Activated CD4-positive, alpha-beta T cell treated with anti-CD3 and anti-CD28 coated beads, Interleukin-2, amount 10 ng/mL, durations not matched to agents 7 days and 5 days (primary cell): ENCODE measurements around the gene ZNF697. TPM values are rescaled to one million over a fixed set of nuclear protein-coding genes. Genes with fewer than 3 reads are reported as not detected.
"Not testable (repeated sequence)": the region's sequence is repeated elsewhere in the genome, so short reads cannot be mapped to it uniquely, and the experiment has no call there.

Experiments used
- CTCF ChIA-PET: fragments of 350-600 bp; sonication (Branson Sonifier 250); formaldehyde crosslinking; loops from one replicate; lab custom pipeline; 2021; ENCODE audit warnings: antibody characterized with exemption; lab: Charles Lee
- POLR2A ChIA-PET: fragments of 350-600 bp; sonication (Branson Sonifier 250); formaldehyde crosslinking; loops from one replicate; lab custom pipeline; 2021; ENCODE audit warnings: antibody characterized with exemption; lab: Charles Lee
- DNase-seq: peaks from one replicate; pipeline ENCODE4 v3.0.0-alpha.2; 2020
- H3K27ac Mint-ChIP-seq: one replicate; pipeline ENCODE4 v1.8.0; 2021; ENCODE audit warnings: mild to moderate bottlenecking, moderate library complexity, mixed read lengths
- H3K27me3 Mint-ChIP-seq: one replicate; pipeline ENCODE4 v1.8.0; 2021; ENCODE audit warnings: mixed read lengths
- H3K36me3 Mint-ChIP-seq: one replicate; pipeline ENCODE4 v1.8.0; 2021; ENCODE audit warnings: low read depth, mixed read lengths
- H3K4me1 Mint-ChIP-seq: one replicate; pipeline ENCODE4 v1.8.0; 2021; ENCODE audit warnings: mixed read lengths
- H3K4me3 Mint-ChIP-seq: one replicate; pipeline ENCODE4 v1.8.0; 2021; ENCODE audit warnings: mild to moderate bottlenecking, moderate library complexity, mixed read lengths
- H3K9me3 Mint-ChIP-seq: one replicate; pipeline ENCODE4 v1.8.0; 2021; ENCODE audit warnings: mixed read lengths
- total RNA-seq, 2 experiments: library from RNA; stranded (reverse); gene quantifications; one replicate each; pipeline ENCODE4 v1.2.3, GENCODE V29; 2021

The ZNF697 gene
- total RNA-seq, 2 experiments from 2014 or later, result 0.10 TPM; not detected in 1

- H3K27me3 Mint-ChIP-seq, result peaks cover 15% of the 10 kb centered on the region
- H3K4me3 Mint-ChIP-seq, H3K36me3 Mint-ChIP-seq, H3K27ac Mint-ChIP-seq, DNase-seq, POLR2A ChIA-PET, H3K4me1 Mint-ChIP-seq, H3K9me3 Mint-ChIP-seq: not testable (repeated sequence)
- CTCF ChIA-PET, result interaction anchor here (0.6 kb wide), 1 partner anchor 1677 kb away, joined by 3 read pairs; no protein-coding TSS in a partner anchor
Observed at GRCh38 chr1:119602789-119603188, 45.3 kb downstream of the ZNF697 start.

DNA sequence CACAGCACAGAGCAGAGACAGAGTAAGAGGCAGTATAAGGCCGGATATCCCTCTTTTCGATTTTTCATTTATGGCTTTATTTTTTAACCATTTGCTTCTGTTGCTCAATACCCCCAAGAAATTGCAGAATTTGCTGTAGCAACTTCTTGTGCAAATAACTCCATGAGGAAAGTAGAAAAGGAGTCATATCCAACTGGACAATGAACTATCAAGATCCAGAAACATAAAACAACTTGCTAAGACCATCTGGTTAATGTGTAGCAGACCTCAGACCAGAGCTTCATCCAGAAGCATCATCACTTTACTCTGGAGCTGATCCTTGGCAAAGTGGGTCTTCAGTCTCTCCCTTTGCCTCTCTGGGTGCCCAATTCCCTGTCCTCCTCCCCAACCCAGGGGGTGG, 45.9 kb downstream of the ZNF697 start:
- H3K4me1 Mint-ChIP-seq, result no peaks in the 10 kb centered on the region
- no peak overlapping the region for H3K27ac Mint-ChIP-seq
- peaks cover 15% of the 10 kb centered on the region for H3K27me3 Mint-ChIP-seq
- CTCF ChIA-PET, result no interaction called here
- POLR2A ChIA-PET, result no interaction called here
- H3K36me3 Mint-ChIP-seq, result no peaks in the 10 kb centered on the region
- no peak overlapping the region for H3K4me3 Mint-ChIP-seq
- H3K9me3 Mint-ChIP-seq, result no peaks in the 10 kb centered on the region
- no peak for DNase-seq

DNA sequence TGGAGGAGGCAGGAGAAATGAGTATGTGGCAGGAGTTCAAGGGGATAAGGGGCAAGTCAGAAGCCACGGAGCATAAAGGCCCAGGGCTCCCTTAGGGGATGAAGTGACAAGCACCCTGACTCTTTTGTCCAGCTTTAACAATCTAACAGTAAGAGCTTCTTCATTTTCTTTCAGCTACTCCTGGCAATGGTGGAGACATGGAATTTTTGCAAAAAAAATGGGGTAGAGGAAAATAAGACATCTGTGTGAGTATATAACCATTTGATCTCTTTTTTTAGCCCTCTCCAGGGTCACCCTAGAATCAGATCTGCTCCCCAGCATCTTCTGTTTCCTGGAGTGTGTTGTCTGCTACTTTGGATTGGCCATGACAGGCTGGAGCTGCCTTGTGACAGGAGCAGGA, 47.1 kb downstream of the ZNF697 start:
- ChIA-PET CTCF (interaction anchor here (1.4 kb wide), 1 partner anchor 11 kb away, joined by 5 read pairs; no protein-coding TSS in a partner anchor), POLR2A (no interaction called here)
- H3K9me3 Mint-ChIP-seq, result no peaks in the 10 kb centered on the region
- no peaks in the 10 kb centered on the region for H3K4me1 Mint-ChIP-seq
- no peak overlapping the region for H3K4me3 Mint-ChIP-seq
- H3K27ac Mint-ChIP-seq, result no peak overlapping the region
- DNase-seq, result no peak
- no peaks in the 10 kb centered on the region for H3K36me3 Mint-ChIP-seq
- H3K27me3 Mint-ChIP-seq, result peaks cover 15% of the 10 kb centered on the region

GRCh38 chr1:119600561-119600960, 47.5 kb downstream of the ZNF697 start:
- H3K27me3 Mint-ChIP-seq, result peaks cover 15% of the 10 kb centered on the region
- H3K4me1 Mint-ChIP-seq, result no peaks in the 10 kb centered on the region
- H3K36me3 Mint-ChIP-seq, result no peaks in the 10 kb centered on the region
- ChIA-PET POLR2A (no interaction called here), CTCF (interaction anchor here (1.4 kb wide), 1 partner anchor 11 kb away, joined by 5 read pairs; no protein-coding TSS in a partner anchor)
- no peak overlapping the region for H3K27ac Mint-ChIP-seq
- H3K4me3 Mint-ChIP-seq, result no peak overlapping the region
- H3K9me3 Mint-ChIP-seq, result no peaks in the 10 kb centered on the region
- no peak for DNase-seq

DNA sequence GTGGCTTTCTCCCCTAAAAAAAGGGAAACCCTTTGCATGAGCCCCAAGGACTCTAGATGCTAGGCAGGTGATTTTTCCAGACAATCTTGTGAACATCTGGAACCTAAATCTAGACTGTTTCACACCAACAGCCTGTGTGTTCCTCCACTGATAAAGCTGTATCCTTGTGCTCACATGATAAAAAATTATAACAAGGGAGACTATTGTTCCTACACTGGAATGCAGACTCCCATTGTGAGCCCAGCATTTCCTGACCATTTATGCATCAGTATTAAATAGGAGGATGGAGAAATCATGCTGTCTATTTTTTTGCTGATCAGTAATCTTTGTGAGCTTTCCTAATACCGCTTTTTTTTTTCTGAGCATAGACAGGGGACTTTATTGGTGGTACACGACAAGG, 52.5 kb downstream of the ZNF697 start:
- DNase-seq, result no peak
- Mint-ChIP-seq H3K9me3 (no peaks in the 10 kb centered on the region), H3K27ac (no peak overlapping the region), H3K4me3 (no peak overlapping the region), H3K27me3 (peaks cover 23% of the 10 kb centered on the region), H3K36me3 (no peaks in the 10 kb centered on the region), H3K4me1 (no peaks in the 10 kb centered on the region)
- CTCF ChIA-PET, result no interaction called here
- POLR2A ChIA-PET, result no interaction called here

DNA sequence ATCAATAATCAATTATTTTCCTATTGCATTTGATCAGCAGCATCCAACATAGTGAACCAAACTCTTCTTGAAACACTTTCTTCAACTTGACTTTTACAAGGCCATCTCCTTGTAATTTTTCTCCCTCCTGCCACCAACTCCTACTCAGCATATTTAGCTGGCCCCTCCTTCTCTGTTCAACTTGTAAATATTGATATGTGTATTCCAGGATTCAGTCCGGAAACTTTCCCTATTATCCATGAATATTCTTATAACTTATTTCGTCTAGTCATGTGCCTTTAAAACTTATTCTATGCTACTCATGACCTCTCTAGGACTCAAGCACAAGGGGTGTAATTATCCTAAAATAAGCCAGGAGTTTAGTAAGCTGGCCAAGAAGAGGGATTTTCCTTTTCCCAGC, 52.9 kb downstream of the ZNF697 start:
- no peak for DNase-seq
- Mint-ChIP-seq H3K36me3 (no peaks in the 10 kb centered on the region), H3K27me3 (peaks cover 23% of the 10 kb centered on the region), H3K9me3 (no peaks in the 10 kb centered on the region), H3K27ac (no peak overlapping the region), H3K4me1 (no peaks in the 10 kb centered on the region), H3K4me3 (no peak overlapping the region)
- ChIA-PET POLR2A (no interaction called here), CTCF (no interaction called here)

GRCh38 chr1:119594376-119594775, 53.7 kb downstream of the ZNF697 start:
- H3K4me1 Mint-ChIP-seq, result no peaks in the 10 kb centered on the region
- ChIA-PET CTCF (no interaction called here), POLR2A (no interaction called here)
- DNase-seq, result no peak
- H3K9me3 Mint-ChIP-seq, result no peaks in the 10 kb centered on the region
- H3K36me3 Mint-ChIP-seq, result no peaks in the 10 kb centered on the region
- peaks cover 23% of the 10 kb centered on the region for H3K27me3 Mint-ChIP-seq
- no peak overlapping the region for H3K4me3 Mint-ChIP-seq
- H3K27ac Mint-ChIP-seq, result no peak overlapping the region

DNA sequence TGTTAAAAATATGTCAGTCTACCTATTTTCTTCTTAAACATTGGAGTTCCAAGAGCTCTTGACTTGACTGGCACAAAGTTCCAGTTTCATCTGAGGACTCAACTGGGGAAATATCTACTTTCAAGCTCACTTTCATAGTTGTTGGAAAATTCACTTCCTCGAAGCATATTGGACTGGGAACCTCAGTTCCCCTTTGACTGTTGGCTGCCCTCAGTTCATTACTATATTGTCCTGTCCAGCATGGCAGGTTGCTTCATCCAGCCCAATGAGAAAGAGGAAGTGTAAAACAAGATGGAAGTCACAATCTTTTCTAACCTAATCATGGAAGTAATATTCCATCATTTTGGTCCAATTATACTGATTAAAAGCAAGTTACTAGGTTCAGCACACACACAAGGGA, 54.3 kb downstream of the ZNF697 start:
- Mint-ChIP-seq H3K27me3 (peaks cover 23% of the 10 kb centered on the region), H3K9me3 (no peaks in the 10 kb centered on the region), H3K4me3 (no peak overlapping the region), H3K36me3 (no peaks in the 10 kb centered on the region), H3K4me1 (no peaks in the 10 kb centered on the region), H3K27ac (no peak overlapping the region)
- DNase-seq, result no peak
- POLR2A ChIA-PET, result no interaction called here
- CTCF ChIA-PET, result no interaction called here

DNA sequence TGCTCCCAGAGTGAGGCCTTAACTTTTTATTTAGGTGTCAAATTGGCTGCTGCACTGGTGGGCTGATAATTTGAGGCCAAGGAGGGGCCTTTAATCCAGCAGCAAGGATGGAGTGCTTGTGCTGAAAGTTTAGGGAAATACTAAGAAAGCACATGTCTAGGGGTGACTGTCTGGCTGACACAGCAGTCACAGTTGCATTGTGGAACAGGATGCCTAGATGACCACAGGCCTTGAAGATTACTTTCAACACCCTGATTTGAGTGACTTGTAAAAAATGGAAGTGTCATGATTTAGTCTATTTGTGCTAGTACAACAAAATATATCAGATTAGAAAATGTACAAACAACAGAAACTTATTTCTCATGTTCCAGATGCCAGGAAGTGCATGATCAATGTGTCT, 57.7 kb downstream of the ZNF697 start:
- Mint-ChIP-seq H3K4me1 (no peaks in the 10 kb centered on the region), H3K27ac (no peak overlapping the region), H3K27me3 (peaks cover 20% of the 10 kb centered on the region), H3K9me3 (no peaks in the 10 kb centered on the region), H3K4me3 (no peak overlapping the region), H3K36me3 (no peaks in the 10 kb centered on the region)
- no peak for DNase-seq
- ChIA-PET CTCF (no interaction called here), POLR2A (no interaction called here)

DNA sequence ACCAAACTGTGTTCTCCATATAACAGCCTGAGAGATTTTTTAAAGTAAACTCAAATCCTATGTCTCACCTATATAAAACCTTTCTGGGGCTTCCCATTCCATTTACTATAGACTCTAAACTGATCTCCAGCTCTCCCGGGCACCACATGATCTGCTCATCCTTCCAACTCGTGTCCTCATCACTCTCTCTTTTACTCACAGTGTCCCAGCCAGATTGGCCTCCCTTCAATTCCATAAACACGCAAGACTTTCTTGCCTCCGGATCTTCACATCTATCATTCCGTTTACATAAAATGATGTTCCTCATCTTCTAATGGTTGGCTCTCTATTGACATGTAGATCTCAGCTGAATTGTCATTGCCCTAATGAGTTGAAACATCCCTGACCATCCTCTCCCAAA, 59.4 kb downstream of the ZNF697 start:
- no peak overlapping the region for H3K27ac Mint-ChIP-seq
- no peaks in the 10 kb centered on the region for H3K4me1 Mint-ChIP-seq
- H3K36me3 Mint-ChIP-seq, result no peaks in the 10 kb centered on the region
- CTCF ChIA-PET, result no interaction called here
- no peak overlapping the region for H3K4me3 Mint-ChIP-seq
- DNase-seq, result no peak
- no peaks in the 10 kb centered on the region for H3K9me3 Mint-ChIP-seq
- H3K27me3 Mint-ChIP-seq, result peaks cover 8% of the 10 kb centered on the region
- POLR2A ChIA-PET, result no interaction called here

DNA sequence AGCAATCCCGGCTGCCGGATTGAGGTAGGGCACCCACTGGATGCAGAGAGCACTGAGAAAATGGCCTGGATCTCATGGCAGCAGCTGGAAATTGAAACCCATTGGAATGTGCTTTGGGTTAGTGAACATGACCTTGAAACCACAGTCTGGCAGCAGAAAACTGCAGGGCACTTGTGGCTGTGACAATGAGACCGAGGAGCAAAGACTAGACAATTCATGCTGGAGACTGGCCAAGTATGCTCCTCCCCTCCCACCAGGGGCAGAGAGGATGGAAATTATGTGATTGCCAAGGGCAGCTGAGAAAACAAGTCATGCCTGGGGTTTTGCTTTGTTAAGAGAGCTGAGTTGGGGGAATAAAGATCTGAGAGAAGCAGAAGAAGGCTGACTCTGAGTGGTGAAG, 60.7 kb downstream of the ZNF697 start:
- POLR2A ChIA-PET, result no interaction called here
- no peak for DNase-seq
- Mint-ChIP-seq H3K27ac (no peak overlapping the region), H3K4me3 (no peak overlapping the region), H3K36me3 (no peaks in the 10 kb centered on the region), H3K27me3 (peaks cover 4% of the 10 kb centered on the region), H3K9me3 (no peaks in the 10 kb centered on the region), H3K4me1 (no peaks in the 10 kb centered on the region)
- CTCF ChIA-PET, result no interaction called here

DNA sequence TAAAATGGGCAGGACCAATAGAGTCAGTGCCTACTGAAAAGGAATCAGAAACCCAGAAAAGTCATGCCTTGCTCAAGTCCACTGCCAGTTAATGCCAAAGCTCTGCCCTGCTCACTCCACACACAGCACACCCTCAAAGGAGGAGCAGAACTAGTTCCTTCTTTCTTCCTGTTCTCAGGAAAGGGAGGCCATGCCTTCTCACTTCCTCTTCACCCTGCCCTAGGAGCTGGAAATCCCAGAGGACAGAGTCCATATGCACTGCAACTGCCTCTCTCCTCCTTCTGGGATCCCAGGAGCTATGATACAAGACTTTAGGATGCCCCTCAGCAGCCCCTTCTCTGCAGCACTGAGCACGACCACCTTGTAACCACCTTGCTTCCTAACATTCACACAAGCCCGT, 62.3 kb downstream of the ZNF697 start:
- CTCF ChIA-PET, H3K27ac Mint-ChIP-seq: not testable (repeated sequence)

GRCh38 chr1:119582801-119583200, 65.3 kb downstream of the ZNF697 start:
- peaks cover 3% of the 10 kb centered on the region for H3K27me3 Mint-ChIP-seq

More for the DNA sequence above, 62.3 kb downstream of the ZNF697 start:
- DNase-seq, POLR2A ChIA-PET, H3K27me3 Mint-ChIP-seq, H3K4me1 Mint-ChIP-seq, H3K4me3 Mint-ChIP-seq, H3K36me3 Mint-ChIP-seq, H3K9me3 Mint-ChIP-seq: not testable (repeated sequence)

DNA sequence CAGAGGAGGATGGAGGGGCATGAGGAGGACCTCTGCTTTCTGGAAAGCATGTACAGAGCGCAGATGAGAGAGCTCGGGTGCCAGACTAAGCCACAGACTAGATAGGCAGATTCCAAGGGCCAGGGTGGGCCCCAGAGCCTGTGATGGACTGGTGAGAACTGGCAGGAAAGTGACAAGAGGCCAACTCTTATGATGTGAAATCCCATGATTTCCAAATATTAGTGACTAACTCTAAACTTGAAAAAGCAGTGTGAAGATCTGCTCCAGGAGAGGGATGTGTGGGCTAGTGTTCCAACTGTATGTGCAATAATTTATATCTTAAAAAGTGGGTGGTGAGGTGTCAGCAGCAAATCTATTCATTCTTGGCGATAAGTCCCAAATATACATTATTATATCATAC, 67.0 kb downstream of the ZNF697 start:
- H3K36me3 Mint-ChIP-seq, H3K4me1 Mint-ChIP-seq, H3K27ac Mint-ChIP-seq, CTCF ChIA-PET, H3K27me3 Mint-ChIP-seq, H3K9me3 Mint-ChIP-seq, DNase-seq, POLR2A ChIA-PET, H3K4me3 Mint-ChIP-seq: not testable (repeated sequence)

More at GRCh38 chr1:119582801-119583200, 65.3 kb downstream of the ZNF697 start:
- Mint-ChIP-seq H3K27ac (no peak overlapping the region), H3K36me3 (no peaks in the 10 kb centered on the region), H3K9me3 (no peaks in the 10 kb centered on the region), H3K4me1 (no peaks in the 10 kb centered on the region), H3K4me3 (no peak overlapping the region)
- ChIA-PET POLR2A (no interaction called here), CTCF (no interaction called here)
- peak; percentile 16 for DNase-seq
